ENCODE data around the gene NRDC. TPM values are rescaled to one million over a fixed set of nuclear protein-coding genes. Genes with fewer than 3 reads are reported as not detected.

Gene NRDC
- total RNA-seq, 3 donors from 2014 or later: 90.6 to 103 (median 97.5) TPM

GRCh38 chr1:51853360-51853759 lies 25.2 kb downstream of the NRDC start:
- no peak for DNase-seq (ENCODE audit: low spot score in 2 of 2)
- Histone ChIP-seq H3K9me3 (no peaks in the 10 kb centered on the region), H3K27ac (no peak overlapping the region), H3K36me3 (no peaks in the 10 kb centered on the region), H3K4me3 (no peak overlapping the region), H3K27me3 (no peaks in the 10 kb centered on the region), H3K4me1 (no peaks in the 10 kb centered on the region)
- TF ChIP-seq POLR2A (IDR thresholded peaks at IDR 0.05) (no peak), POLR2AphosphoS5 (IDR thresholded peaks at IDR 0.05) (no peak), CTCF (IDR thresholded peaks at IDR 0.05) (no peak)
- intact Hi-C loops (cut with DNase I; ENCODE audit: low total_unique reads): no loop called here

- Histone ChIP-seq H3K4me3 (no peak overlapping the region), H3K36me3 (no peaks in the 10 kb centered on the region), H3K4me1 (no peaks in the 10 kb centered on the region), H3K27ac (no peak overlapping the region), H3K27me3 (no peaks in the 10 kb centered on the region), H3K9me3 (no peaks in the 10 kb centered on the region)
- no peak for TF ChIP-seq CTCF (IDR thresholded peaks at IDR 0.05)
- no peak for TF ChIP-seq POLR2AphosphoS5 (IDR thresholded peaks at IDR 0.05)
- TF ChIP-seq POLR2A (IDR thresholded peaks at IDR 0.05): no peak
- no peak for DNase-seq (ENCODE audit: low spot score in 2 of 2)
- intact Hi-C loops (cut with DNase I; ENCODE audit: low total_unique reads): no loop called here
These were observed 26.6 kb downstream of the NRDC start for GRCh38 chr1:51851882-51852396.

- H3K27me3 ChIP-seq: no peaks in the 10 kb centered on the region
- no peaks in the 10 kb centered on the region for H3K36me3 ChIP-seq
- no peak for TF ChIP-seq POLR2A (IDR thresholded peaks at IDR 0.05)
- no peak for TF ChIP-seq CTCF (IDR thresholded peaks at IDR 0.05)
- no peak for TF ChIP-seq POLR2AphosphoS5 (IDR thresholded peaks at IDR 0.05)
- no peak overlapping the region for H3K4me3 ChIP-seq
- no peak for DNase-seq (ENCODE audit: low spot score in 2 of 2)
- no peak overlapping the region for H3K27ac ChIP-seq
- no peaks in the 10 kb centered on the region for H3K9me3 ChIP-seq
- H3K4me1 ChIP-seq: no peaks in the 10 kb centered on the region
- intact Hi-C loops (cut with DNase I; ENCODE audit: low total_unique reads): no loop called here
These were observed 27.9 kb downstream of the NRDC start for GRCh38 chr1:51850420-51851223.

GRCh38 chr1:51847294-51847920 lies 31.1 kb downstream of the NRDC start:
- Histone ChIP-seq H3K27ac (no peak overlapping the region), H3K4me1 (no peaks in the 10 kb centered on the region)
- no peak for DNase-seq (ENCODE audit: low spot score in 2 of 2)

More at GRCh38 chr1:51847294-51847920, 31.1 kb downstream of the NRDC start:
- Histone ChIP-seq H3K9me3 (no peaks in the 10 kb centered on the region), H3K36me3 (no peaks in the 10 kb centered on the region), H3K4me3 (no peak overlapping the region), H3K27me3 (no peaks in the 10 kb centered on the region)
- TF ChIP-seq POLR2AphosphoS5 (IDR thresholded peaks at IDR 0.05) (no peak), POLR2A (IDR thresholded peaks at IDR 0.05) (no peak), CTCF (IDR thresholded peaks at IDR 0.05) (no peak)
- intact Hi-C loops (cut with DNase I; ENCODE audit: low total_unique reads): no loop called here
